ENCODE results near the gene ALOX12.
"Not testable (repeated sequence)": the region's sequence is repeated elsewhere in the genome, so short reads cannot be mapped to it uniquely, and the experiment has no call there.

Gene ALOX12, protein sequence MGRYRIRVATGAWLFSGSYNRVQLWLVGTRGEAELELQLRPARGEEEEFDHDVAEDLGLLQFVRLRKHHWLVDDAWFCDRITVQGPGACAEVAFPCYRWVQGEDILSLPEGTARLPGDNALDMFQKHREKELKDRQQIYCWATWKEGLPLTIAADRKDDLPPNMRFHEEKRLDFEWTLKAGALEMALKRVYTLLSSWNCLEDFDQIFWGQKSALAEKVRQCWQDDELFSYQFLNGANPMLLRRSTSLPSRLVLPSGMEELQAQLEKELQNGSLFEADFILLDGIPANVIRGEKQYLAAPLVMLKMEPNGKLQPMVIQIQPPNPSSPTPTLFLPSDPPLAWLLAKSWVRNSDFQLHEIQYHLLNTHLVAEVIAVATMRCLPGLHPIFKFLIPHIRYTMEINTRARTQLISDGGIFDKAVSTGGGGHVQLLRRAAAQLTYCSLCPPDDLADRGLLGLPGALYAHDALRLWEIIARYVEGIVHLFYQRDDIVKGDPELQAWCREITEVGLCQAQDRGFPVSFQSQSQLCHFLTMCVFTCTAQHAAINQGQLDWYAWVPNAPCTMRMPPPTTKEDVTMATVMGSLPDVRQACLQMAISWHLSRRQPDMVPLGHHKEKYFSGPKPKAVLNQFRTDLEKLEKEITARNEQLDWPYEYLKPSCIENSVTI

DNA sequence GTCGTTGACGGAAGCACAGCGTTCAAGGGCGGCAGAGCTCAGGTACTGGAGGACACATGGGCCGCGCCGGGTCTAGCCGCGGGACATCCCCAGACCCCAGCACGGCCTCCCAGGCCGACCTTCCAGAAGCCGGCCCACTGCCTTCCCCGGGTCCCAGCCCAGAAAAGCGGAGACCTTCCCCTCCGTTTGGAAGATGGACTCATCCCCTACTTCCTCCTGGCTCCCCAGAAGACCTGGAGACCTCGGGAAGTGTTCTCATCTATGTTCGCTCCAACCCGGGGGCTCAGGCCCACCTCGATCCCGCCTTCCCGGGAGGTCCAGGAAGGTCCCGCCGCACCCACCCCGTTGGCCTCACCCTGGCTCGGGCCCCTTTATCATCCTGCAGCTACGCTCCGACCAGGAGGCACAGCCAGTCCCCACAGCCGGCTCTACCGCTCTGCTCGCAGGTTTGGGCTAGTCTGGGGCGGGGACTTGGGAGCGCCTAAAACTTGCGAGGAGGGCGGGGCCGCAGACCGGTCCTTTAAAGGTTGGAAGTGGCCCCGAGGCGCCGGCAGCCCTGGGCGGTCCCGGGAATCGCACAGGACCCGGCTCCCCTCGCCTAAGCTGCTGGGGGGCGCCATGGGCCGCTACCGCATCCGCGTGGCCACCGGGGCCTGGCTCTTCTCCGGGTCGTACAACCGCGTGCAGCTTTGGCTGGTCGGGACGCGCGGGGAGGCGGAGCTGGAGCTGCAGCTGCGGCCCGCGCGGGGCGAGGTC is at the start of gene ALOX12:
TSS of gene ALOX12 (plus strand) at position 550 of the 756 bp plus-strand sequence. CDS start at position 619, 69 bp downstream.
- no peak for DNase-seq

DNA sequence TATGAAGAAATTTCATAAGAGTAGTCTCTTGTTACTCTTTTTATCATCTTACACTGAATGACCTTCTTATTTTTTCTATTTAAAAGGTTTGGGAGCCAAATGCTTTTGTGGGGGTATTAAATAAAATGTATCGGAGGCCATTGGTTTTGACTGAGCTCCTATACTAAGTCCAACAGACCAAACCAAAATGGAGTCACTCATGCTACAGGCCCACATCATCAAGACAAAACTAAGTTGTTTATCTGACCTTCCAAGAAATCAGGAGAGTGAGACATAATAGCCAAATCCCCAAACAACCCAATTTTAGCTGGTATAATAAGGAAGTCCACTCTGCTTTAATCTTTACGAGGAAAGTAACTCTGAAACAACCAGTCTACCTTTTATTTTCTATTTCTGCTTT is 48.1 kb upstream of the ALOX12 start:
- no peak for DNase-seq

DNA sequence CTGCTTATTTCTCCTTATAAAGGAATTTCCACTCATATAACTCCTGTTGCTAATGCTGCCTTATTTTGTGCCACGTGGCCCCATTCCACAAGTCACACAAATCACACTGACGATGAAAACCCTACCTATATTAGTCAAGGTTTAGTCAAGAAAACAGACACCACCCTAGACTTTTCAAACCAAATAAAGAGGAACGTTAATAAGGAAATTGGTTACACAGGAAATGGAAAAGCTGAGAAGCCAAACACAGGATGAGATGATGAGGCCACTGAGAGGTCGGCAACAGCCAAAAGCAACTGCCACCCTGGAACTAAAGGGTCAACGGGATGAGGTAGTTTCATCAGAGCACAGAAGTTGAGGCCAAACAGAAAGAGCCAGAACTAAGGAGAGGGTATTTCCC is 47.3 kb upstream of the ALOX12 start:
- peak in 1 of 2 donors; percentile 7 for DNase-seq

DNA sequence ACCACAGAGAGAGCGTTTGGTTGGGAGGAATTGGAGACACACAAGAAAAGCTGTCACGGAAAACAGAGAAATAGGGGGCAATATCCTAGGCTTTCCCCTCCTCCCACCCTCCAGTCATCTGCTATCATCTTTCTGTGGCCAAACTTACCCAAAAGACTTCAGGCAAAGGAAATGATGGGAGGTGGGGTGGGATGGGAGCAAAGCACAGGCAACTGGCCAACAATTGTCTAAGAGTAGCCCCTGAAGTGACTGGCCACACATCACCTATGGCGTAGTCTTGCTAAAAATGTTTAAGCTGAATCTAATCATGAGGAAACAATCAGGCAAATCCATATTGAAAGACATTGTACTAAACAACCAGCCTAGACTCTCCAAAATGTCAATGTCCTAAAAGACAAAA is 46.9 kb upstream of the ALOX12 start:
- DNase-seq, result no peak

DNA sequence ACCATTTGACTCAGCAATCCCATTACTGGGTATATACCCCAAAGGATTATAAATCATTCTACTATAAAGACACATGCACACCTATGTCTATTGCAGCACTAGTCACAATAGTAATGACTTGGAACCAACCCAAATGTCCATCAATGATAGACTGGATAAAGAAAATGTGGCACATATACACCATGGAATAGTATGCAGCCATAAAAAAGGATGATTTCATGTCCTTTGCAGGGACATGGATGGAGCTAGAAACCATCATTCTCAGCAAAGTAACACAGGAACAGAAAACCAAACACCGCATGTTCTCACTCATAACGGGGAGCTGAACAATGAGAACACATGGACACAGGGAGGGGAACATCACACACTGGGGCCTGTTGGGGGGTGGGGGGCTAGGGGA is 44.9 kb upstream of the ALOX12 start:
- not testable (repeated sequence) for DNase-seq

DNA sequence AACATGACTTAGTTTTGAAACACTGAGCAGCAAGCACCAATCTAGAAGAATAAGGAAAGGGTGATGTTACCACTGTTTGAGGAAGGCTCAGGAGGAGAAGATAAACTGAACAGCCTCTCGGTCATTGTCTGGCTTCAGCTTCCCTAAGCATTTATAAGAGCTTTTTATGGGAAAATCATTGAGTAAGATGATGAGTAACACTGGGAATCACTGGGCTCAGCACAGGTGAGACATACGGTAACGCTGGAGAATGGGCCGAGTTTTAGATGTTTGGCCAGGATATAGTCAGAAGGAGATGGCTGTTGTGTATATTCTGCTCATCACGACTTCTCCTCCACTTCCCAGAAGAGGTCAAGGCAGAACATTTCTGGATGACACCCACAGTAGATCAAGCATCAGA is 42.2 kb upstream of the ALOX12 start:
- no peak for DNase-seq

DNA sequence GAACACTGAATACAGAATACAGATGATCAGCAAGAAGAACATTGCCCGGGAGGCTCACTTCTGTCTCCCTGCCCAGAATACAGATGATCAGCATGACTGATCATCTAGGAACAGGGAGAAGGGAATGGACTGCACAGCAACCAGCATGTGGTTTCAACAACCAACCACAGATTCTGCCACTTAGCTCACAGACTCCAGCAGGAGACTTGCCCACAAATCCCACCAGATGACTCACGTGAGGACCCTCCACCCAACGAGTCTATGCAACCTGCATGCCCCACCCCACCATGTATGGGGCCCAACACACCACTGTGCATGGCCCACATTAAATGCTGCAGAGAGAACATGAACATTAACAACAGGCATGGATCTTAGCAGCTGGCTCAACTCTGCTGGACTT is 36.1 kb upstream of the ALOX12 start:
- DNase-seq, result no peak

DNA sequence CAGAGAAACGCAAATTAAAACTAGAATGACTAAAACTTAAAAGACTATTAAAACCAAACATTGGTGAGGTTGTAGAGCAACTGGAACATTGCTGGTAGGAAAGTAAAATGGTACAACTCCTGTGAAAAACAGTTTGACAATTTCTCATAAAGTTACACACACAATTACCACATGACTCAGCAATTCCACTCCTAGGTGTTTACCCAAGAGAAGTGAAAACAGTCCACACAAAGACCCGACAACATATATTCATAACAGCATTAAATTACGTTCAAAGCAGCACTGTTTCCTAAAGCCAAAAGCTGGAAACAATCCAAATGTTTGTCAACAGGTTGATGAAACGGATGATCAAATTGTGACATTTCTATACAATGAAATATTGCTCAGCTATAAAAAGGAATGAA is 26.5 kb upstream of the ALOX12 start:
- no peak for DNase-seq

DNA sequence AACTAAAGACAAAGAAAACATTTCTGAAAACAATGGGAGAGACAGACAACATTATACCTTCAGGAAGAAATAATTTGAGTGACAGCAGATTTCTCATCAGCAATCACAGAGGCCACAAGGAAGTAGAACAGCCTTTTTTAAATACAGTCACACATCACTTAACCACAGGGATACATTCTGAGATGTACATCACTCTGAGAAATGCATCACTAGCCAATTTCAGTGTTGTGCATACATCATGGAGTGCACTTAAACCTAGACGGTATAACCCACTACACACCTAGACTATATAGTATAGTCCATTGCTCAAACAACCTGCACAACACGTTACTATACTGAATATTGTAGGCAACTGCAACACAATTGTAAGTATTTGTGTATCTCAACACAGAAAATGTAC is 24.9 kb upstream of the ALOX12 start:
- DNase-seq, result no peak

DNA sequence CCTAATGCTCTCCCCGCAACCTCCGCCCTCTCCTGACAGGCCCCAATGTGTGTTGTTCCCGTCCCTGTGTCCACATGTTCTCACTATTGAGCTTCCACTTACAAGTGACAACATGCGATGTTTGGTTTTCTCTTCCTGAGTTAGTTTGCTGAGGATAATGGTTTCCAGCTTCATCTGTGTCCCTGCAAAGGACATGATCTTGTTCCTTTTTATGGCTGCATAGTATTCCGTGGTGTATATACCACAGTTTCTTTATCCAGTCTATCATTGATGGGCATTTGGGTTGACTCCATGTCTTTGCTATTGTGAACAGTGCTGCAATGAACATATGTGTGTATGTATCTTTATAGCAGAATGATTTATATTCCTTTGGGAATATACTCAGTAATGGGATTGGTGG is 16.4 kb upstream of the ALOX12 start:
- DNase-seq, result not testable (repeated sequence)

DNA sequence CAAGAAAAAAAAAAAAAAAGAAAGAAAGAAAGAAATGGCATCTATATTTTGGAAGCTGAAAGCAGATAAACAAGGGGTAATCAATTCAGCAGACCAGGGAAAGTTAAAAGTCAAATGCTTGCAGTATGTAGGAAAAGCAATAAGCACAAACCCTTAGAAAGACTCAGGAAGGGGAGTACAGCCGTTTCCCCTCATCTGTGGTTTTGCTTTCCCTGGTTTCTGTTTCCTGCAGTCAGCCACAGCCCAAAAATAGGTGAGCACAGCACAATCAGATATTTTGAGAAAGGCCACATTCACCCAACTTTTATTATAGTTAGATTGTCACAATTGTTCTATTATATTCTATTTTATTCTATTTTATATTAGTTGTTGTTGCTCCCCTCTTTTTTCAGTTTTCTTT is 14.4 kb upstream of the ALOX12 start:
- no peak for DNase-seq

DNA sequence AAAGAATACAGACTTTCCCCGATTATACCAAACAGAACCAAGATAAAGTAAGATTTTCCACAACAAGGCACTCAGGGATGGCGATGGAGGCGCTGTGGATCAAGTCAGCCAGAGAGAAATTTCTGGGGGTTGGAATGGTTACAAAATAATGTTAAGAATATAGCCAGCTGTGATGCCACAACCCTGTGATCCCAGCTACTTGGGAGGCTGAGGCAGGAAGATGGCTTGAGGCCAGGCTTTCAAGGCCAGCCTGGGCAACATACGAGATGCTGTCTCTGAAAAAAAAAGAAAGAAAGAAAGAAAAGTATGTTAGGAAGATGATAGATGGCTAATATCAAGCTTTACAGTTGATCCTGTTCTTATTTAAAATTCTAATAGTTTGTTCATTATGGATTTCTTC is 10.6 kb upstream of the ALOX12 start:
- DNase-seq, result no peak

DNA sequence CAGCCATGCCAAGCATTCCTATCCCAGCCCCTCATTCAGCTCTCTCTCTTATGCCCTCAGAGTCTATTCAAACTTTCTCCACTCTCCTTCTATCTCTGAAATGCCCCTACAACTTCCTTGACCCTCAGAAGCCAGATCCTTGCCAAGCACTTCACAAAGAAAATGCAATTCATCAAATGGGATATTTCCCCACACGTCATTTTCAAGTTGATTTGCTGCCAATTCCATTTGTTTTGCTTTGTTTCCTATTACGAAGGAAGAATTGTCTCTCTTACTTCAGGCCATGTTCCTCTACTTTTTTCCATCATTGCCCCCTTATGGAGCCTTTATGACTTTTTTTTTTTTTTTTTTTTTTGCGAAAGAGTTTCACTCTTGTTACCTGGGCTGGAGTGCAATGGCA is 9.2 kb upstream of the ALOX12 start:
- no peak for DNase-seq

DNA sequence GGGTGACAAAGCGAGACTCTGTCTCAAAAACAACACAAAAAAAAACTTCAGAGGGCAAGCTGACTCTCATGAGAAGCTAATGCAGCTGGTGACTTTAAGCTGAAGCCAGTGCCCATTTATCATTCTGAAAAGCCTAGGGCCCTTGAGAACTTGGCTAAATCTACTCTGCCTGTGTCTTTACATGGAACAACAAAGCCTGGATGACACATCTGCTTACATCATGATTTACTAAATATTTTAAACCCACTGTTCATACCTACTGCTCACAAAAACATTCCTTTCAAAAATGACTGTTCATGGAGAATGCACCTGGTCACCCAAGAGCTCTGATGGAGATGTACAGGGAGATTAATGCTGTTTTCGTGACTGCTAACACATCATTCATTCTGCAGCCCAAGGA is 6.1 kb upstream of the ALOX12 start:
- no peak for DNase-seq

DNA sequence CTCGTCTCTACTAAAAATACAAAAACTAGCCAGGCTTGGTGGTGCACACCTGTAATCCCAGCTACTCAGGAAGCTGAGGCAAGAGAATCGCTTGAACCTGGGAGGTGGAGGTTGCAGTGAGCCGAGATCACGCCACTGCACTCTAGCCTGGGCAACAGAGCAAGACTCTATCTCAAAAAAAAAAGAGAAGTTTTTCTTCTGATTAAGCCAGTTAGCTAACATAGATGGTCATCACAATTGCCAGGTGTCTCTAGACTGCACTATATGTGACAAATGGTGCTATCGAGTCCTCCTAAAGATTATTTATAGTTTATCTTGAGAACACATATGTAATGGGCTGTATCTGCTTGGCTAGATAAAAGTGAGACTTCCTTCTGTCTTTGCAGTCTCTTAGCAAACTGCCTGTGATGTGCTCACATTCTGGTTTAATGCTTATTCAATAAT is 2.2 kb upstream of the ALOX12 start:
- DNase-seq, result not testable (repeated sequence)

DNA sequence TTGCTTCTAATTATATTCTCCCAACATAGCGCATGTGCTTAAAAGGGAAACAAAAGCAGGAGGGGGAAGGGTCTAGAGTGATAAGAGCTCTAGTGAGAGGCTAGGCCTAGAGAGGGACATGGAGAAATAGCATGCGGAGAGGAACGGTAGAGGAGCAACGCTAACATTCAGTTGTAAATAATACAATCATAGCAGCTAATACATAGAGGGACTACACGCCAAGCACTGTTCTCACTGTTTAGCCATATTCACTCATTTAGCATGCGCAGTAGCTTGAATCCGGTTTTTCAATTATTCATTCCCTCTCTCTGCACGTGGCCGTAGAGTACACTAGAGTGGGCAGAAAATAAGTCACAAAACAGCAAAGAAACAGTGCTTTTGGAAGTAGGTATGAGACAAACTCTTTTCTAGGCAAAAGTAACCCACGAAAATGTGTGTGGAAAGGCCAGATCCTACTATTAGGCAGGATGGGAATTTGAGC is 1.7 kb upstream of the ALOX12 start:
- DNase-seq, result no peak

DNA sequence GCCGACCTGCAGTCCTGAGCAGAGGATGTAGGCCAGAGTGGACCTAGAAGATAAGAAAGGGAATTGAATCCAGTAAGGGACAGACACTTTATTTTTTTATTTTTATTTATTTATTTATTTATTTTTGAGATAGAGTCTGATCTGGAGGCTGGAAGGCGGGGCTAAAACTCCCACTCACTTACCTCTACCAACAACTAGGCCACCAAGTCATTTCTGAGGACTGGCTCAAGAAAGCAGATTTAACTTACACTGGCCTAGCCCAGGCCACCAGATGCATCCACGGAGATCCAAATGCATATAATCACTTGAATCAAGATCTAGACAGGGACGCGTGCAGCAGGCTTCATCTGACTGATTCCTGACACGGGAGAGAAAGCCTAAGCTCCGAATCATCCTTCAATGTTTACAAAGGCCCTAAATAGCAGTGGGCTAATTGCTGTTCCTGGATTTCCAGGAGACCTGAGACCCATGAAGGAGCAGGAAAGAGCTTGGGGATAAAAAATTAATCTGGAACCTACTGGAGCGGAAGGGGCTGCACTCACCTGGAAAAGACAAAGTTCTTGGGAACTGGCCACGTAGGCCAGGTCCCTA is 1.1 kb upstream of the ALOX12 start:
- no peak for DNase-seq

DNA sequence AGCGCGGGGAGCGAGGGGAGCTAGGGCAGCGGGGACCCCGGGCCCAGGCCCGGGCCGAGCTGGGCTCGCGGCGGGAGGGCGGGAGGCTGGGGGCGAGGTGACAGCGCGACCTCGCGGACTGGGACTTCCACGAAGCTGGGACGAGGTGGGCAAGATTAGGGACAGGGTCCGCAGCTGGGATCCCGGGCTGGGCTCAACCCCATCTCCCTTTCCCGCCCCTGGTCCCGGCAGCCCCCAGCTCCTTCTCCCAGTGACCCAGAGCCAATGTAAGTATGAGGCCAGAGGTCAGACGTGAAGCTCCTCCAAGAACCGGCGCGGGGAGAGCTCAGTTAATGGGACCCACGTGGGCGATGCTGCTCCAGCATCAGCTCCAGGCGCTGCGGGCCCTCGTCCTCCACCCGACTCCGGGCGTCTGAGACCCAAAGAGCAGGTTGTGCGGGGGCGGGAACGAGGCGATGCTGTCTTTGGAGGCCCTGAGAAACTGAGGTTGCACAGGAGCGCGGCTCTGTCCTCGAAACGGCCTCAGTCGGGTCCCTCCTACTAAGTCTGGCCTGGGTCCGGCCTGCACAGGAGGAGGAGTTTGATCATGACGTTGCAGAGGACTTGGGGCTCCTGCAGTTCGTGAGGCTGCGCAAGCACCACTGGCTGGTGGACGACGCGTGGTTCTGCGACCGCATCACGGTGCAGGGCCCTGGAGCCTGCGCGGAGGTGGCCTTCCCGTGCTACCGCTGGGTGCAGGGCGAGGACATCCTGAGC is 585 bp downstream of the ALOX12 start:
- DNase-seq, result no peak

DNA sequence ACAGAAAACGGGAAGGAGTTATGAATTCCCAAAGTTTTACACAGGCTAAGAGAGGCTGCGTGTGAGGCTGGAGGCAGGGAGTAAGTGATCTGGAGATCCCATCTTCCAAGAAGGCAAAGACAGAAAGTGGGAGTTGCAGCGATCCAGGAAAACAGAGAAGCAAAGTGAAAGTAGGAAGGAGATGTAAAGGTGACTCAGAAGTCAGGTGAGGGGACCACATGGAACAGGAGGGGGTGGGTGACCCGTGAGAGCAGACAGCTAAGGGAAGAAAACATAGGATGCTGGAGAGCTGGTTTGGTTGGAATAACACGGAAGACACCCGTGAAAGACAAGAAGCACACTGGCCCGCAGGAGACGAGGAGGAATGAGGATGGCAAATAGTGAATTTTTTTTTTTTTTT is 1.3 kb downstream of the ALOX12 start:
- DNase-seq, result no peak

DNA sequence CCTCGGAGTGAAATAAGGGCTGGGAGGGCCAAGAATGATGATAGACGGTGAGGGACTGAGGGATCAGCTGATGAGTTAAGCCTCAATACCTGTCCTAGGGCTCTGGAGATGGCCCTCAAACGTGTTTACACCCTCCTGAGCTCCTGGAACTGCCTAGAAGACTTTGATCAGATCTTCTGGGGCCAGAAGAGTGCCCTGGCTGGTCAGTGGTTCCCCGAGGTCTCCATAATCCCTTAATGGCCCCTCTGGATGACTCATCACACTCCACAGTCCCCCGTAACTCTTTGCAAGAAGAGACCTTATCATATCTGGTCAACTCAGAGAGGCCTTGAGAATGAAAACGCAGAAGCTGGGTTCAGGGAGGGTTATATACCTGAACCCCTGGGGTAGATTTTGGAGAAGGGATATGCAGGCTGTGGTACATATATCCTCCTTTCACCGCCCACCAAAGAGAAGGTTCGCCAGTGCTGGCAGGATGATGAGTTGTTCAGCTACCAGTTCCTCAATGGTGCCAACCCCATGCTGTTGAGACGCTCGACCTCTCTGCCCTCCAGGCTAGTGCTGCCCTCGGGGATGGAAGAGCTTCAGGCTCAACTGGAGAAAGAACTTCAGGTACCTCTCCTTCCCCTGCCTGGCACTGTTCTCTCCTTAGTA is 3.1 kb downstream of the ALOX12 start:
- DNase-seq, result no peak

DNA sequence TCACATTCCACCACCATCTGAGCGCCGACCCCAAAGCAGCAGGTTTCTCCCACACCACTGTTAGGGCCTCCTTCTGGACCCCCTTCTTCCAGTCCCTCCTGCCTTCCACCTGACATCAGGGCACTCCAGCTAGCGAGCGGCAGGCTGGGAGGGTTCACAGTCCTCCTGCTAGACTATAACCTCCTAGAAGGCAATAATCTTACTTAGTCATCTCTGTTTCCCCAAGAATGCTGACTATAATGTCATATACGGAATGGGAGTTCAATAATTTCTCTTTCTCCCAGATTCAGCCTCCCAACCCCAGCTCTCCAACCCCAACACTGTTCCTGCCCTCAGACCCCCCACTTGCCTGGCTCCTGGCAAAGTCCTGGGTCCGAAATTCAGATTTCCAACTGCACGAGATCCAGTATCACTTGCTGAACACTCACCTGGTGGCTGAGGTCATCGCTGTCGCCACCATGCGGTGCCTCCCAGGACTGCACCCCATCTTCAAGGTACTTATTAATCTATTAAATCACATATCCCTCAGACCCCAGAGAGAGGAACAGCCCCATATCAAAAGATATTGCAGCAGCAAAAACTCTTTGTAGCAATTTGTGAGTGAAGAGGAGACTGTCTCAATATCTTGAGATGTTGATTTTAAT is 5.6 kb downstream of the ALOX12 start:
- peak; percentile 25 to 53 for DNase-seq

Data from CD4-positive, alpha-beta T cell treated with Interleukin-1 beta for 1 hour (primary cell).